ENCODE results near the gene PRKCZ. TPM values are rescaled to one million over a fixed set of nuclear protein-coding genes. Genes with fewer than 3 reads are reported as not detected.

Gene PRKCZ
- total RNA-seq, 2 experiments from 2014 or later: 8.0 to 10.0 TPM

DNA sequence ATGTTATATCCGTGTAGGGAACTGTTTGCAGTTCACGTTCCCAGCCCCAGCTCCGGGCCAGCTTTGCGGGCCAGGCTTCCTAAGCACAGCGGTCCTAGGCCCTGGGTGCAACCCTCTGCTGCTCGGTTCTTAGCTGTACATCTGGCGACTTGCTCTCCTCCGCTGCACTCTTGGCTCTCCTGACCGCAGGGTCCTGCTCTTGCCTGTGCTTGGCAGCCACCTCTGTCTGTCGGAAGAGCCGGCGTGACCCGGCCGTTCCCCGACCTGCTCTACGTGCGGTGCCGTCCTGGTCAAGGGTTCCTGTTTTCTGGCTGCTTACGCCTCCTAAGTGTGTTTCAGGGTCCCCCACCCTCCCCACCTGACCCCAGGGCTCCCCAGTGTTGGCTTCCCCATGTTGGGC is 107.6 kb downstream of the PRKCZ start:
- CTCF ChIA-PET (ENCODE audit: unreplicated experiment): no interaction called here
- BruUV-seq (replicated peaks): no TSS peak
- intact Hi-C loops (cut with micrococcal nuclease; ENCODE audit: unreplicated experiment): no loop called here

DNA sequence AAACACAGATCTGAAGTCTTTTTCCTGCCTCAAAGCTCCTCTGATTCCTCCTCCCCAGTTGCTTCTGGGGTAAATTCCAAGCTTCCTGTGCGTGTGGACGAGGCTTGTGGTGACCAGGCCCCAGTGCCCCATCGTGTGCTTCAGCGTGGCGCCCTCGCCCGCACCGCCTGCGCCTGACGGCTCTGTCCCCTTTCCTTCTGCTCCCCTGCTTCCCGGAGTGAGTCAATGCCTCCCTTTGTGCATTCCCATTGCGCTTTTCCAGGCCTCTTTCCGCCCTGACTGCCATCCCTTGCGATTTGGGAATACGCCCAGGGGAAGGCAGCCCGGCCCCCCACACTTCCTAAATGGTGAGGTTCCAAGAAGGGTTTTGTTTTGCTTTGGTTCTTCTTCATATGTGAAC is 108.1 kb downstream of the PRKCZ start:
- Histone ChIP-seq H3K4me2 (ENCODE audit: low read length) (no peak overlapping the region), H3K36me3 (ENCODE audit: insufficient read depth, low read length) (no peaks in the 10 kb centered on the region; the same call in 1 of the 2 replicates), H3K9me3 (ENCODE audit: low read length) (no peaks in the 10 kb centered on the region), H3K27ac (ENCODE audit: low read depth, low read length, poor library complexity, severe bottlenecking) (no peak overlapping the region), H3K9me2 (ENCODE audit: insufficient read depth, low read length) (no peaks in the 10 kb centered on the region), H3K79me2 (ENCODE audit: insufficient read depth, low read depth, low read length) (no peaks in the 10 kb centered on the region), H3K4me1 (ENCODE audit: insufficient read depth, low read length, poor library complexity, severe bottlenecking) (no peaks in the 10 kb centered on the region), H3K4me3 (ENCODE audit: low read depth, low read length, poor library complexity, severe bottlenecking) (no peak overlapping the region), H4K20me1 (ENCODE audit: insufficient read depth, low read length) (no peaks in the 10 kb centered on the region), H2AFZ (ENCODE audit: low read length) (no peak overlapping the region)
- CTCF ChIA-PET (ENCODE audit: unreplicated experiment): interaction anchor here (0.6 kb wide), 1 partner anchor 131 kb away, joined by 11 read pairs; no protein-coding TSS in a partner anchor
- POLR2A ChIA-PET: no interaction called here
- no TSS peak for BruUV-seq (replicated peaks)
- no peak for DNase-seq (ENCODE audit: low spot score)
- intact Hi-C loops (cut with micrococcal nuclease; ENCODE audit: unreplicated experiment): no loop called here
- no peak for TF ChIP-seq EZH2phosphoT487 (IDR thresholded peaks at IDR 0.05; ENCODE audit: borderline replicate concordance, low read depth, low read length)
- TF ChIP-seq, protein P1, sequence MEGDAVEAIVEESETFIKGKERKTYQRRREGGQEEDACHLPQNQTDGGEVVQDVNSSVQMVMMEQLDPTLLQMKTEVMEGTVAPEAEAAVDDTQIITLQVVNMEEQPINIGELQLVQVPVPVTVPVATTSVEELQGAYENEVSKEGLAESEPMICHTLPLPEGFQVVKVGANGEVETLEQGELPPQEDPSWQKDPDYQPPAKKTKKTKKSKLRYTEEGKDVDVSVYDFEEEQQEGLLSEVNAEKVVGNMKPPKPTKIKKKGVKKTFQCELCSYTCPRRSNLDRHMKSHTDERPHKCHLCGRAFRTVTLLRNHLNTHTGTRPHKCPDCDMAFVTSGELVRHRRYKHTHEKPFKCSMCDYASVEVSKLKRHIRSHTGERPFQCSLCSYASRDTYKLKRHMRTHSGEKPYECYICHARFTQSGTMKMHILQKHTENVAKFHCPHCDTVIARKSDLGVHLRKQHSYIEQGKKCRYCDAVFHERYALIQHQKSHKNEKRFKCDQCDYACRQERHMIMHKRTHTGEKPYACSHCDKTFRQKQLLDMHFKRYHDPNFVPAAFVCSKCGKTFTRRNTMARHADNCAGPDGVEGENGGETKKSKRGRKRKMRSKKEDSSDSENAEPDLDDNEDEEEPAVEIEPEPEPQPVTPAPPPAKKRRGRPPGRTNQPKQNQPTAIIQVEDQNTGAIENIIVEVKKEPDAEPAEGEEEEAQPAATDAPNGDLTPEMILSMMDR (conservative IDR thresholded peaks at IDR 0.05; ENCODE audit: low read length): no peak

More for the DNA sequence above, 107.6 kb downstream of the PRKCZ start:
- Histone ChIP-seq H3K9me3 (ENCODE audit: low read length) (no peaks in the 10 kb centered on the region), H3K9me2 (ENCODE audit: insufficient read depth, low read length) (no peaks in the 10 kb centered on the region), H4K20me1 (ENCODE audit: insufficient read depth, low read length) (no peaks in the 10 kb centered on the region), H2AFZ (ENCODE audit: low read length) (no peak overlapping the region), H3K36me3 (ENCODE audit: insufficient read depth, low read length) (no peaks in the 10 kb centered on the region), H3K27ac (ENCODE audit: low read depth, low read length, poor library complexity, severe bottlenecking) (no peak overlapping the region), H3K79me2 (ENCODE audit: insufficient read depth, low read depth, low read length) (no peaks in the 10 kb centered on the region), H3K4me1 (ENCODE audit: insufficient read depth, low read length, poor library complexity, severe bottlenecking) (no peaks in the 10 kb centered on the region), H3K4me3 (ENCODE audit: low read depth, low read length, poor library complexity, severe bottlenecking) (no peak overlapping the region), H3K4me2 (ENCODE audit: low read length) (no peak overlapping the region)
- POLR2A ChIA-PET: no interaction called here
- TF ChIP-seq, protein P1 (conservative IDR thresholded peaks at IDR 0.05; ENCODE audit: low read length): no peak
- no peak for TF ChIP-seq EZH2phosphoT487 (IDR thresholded peaks at IDR 0.05; ENCODE audit: borderline replicate concordance, low read depth, low read length)
- no peak for DNase-seq (ENCODE audit: low spot score)

DNA sequence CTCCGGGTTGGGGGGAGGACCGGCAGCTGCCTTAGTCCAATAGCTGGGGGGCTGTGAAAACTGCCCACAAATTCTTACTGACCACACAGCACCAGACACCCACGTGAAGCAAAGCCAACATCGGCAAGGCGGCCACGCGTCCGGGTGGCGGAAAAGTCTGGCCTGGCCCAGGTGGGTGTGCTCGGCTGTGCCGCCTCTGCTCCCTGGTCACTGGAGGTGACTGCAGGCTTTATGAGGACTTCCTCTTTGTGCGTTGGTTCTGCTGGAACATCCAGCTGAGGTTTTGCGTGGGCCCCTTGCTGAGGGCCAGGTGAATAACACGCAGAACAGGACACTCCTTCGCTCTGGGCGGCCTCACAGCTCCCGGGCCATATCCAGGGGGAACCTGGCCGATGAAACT is 108.9 kb downstream of the PRKCZ start:
- ChIA-PET POLR2A (no interaction called here), CTCF (ENCODE audit: unreplicated experiment) (interaction anchor here (0.6 kb wide), 1 partner anchor 132 kb away, joined by 11 read pairs; no protein-coding TSS in a partner anchor)
- H3K9me3 ChIP-seq (ENCODE audit: low read length): no peaks in the 10 kb centered on the region
- H4K20me1 ChIP-seq (ENCODE audit: insufficient read depth, low read length): no peaks in the 10 kb centered on the region
- no peaks in the 10 kb centered on the region for H3K9me2 ChIP-seq (ENCODE audit: insufficient read depth, low read length)
- no peaks in the 10 kb centered on the region; the same call in 1 of the 2 replicates for H3K36me3 ChIP-seq (ENCODE audit: insufficient read depth, low read length)
- no peaks in the 10 kb centered on the region for H3K4me1 ChIP-seq (ENCODE audit: insufficient read depth, low read length, poor library complexity, severe bottlenecking)
- no peak for DNase-seq (ENCODE audit: low spot score)
- no peak overlapping the region for H3K27ac ChIP-seq (ENCODE audit: low read depth, low read length, poor library complexity, severe bottlenecking)
- no peak overlapping the region for H2AFZ ChIP-seq (ENCODE audit: low read length)
- intact Hi-C loops (cut with micrococcal nuclease; ENCODE audit: unreplicated experiment): no loop called here
- no peak for TF ChIP-seq EZH2phosphoT487 (IDR thresholded peaks at IDR 0.05; ENCODE audit: borderline replicate concordance, low read depth, low read length)
- TF ChIP-seq, protein P1 (conservative IDR thresholded peaks at IDR 0.05; ENCODE audit: low read length): no peak
- no peak overlapping the region for H3K4me2 ChIP-seq (ENCODE audit: low read length)
- H3K79me2 ChIP-seq (ENCODE audit: insufficient read depth, low read depth, low read length): no peaks in the 10 kb centered on the region
- H3K4me3 ChIP-seq (ENCODE audit: low read depth, low read length, poor library complexity, severe bottlenecking): no peak overlapping the region
- no TSS peak for BruUV-seq (replicated peaks)
